ENCODE data around the gene TLX2.
A peak's percentile ranks its signal among the peaks of the same experiment; 100 is the strongest.

The TLX2 gene

GRCh38 chr2:74511104-74511989 is 2.9 kb upstream of the TLX2 start:
- DNase-seq (ENCODE audit: low read depth, low spot score): no peak

- DNase-seq (ENCODE audit: low read depth, low spot score): no peak
These were observed 1.3 kb upstream of the TLX2 start for GRCh38 chr2:74512744-74513604.

- DNase-seq (ENCODE audit: low read depth, low spot score): no peak
These were observed 464 bp upstream of the TLX2 start for GRCh38 chr2:74513605-74514367.

- DNase-seq (ENCODE audit: low read depth, low spot score): no peak
These were observed 1.2 kb downstream of the TLX2 start for GRCh38 chr2:74515271-74515980.

GRCh38 chr2:74515981-74516633 is 1.9 kb downstream of the TLX2 start:
- no peak for DNase-seq (ENCODE audit: low read depth, low spot score)

- no peak for DNase-seq (ENCODE audit: low read depth, low spot score)
These were observed 2.4 kb downstream of the TLX2 start for GRCh38 chr2:74516650-74517049.

GRCh38 chr2:74522516-74522915 is 8.3 kb downstream of the TLX2 start:
- no peak for DNase-seq (ENCODE audit: low read depth, low spot score)

GRCh38 chr2:74524005-74524404 is 9.8 kb downstream of the TLX2 start:
- no peak for DNase-seq (ENCODE audit: low read depth, low spot score)

GRCh38 chr2:74524955-74525716 is 10.9 kb downstream of the TLX2 start:
- no peak for DNase-seq (ENCODE audit: low read depth, low spot score)

- no peak for DNase-seq (ENCODE audit: low read depth, low spot score)
These were observed 11.7 kb downstream of the TLX2 start, which contains the start of gene DQX1 for GRCh38 chr2:74525717-74526648. TSS of gene DQX1 (minus strand) at chr2:74526231. CDS start at chr2:74525729, 502 bp downstream.

GRCh38 chr2:74526649-74527230 is 12.5 kb downstream of the TLX2 start:
- no peak for DNase-seq (ENCODE audit: low read depth, low spot score)

GRCh38 chr2:74527741-74528140 is 13.5 kb downstream of the TLX2 start:
- DNase-seq (ENCODE audit: low read depth, low spot score): no peak

GRCh38 chr2:74528600-74529356 is 14.5 kb downstream of the TLX2 start:
- no peak for DNase-seq (ENCODE audit: low read depth, low spot score)

- DNase-seq (ENCODE audit: low read depth, low spot score): peak; percentile 98
These were observed 15.3 kb downstream of the TLX2 start, which contains the start of the genes AUP1 and HTRA2 for GRCh38 chr2:74529357-74530238. TSS of gene AUP1 (minus strand) at chr2:74529706. CDS start at chr2:74529629, 77 bp downstream. TSS of gene HTRA2 (plus strand) at chr2:74529933. CDS start at chr2:74530007, 74 bp downstream.

GRCh38 chr2:74530239-74531187 is 16.3 kb downstream of the TLX2 start:
- DNase-seq (ENCODE audit: low read depth, low spot score): no peak
